ENCODE measurements around the gene KSR1. TPM values are rescaled to one million over a fixed set of nuclear protein-coding genes. Genes with fewer than 3 reads are reported as not detected.

The KSR1 gene
- total and polyA plus RNA-seq, 2 of the 4 experiments (the other 2 are of a cell fraction) = 12.5 to 21.9 TPM

- H3K79me1 ChIP-seq (ENCODE audit: low read depth in 1 of 2, low read length in 2 of 2) = peaks cover 48 to 88% of the 10 kb centered on the region in 2 experiments
- H3K4me2 ChIP-seq (ENCODE audit: low read depth, low read length) = no peak overlapping the region
- H3K9me3 ChIP-seq (ENCODE audit: control insufficient read depth, insufficient read depth, low read length) = no peaks in the 10 kb centered on the region
- H3K18ac ChIP-seq (ENCODE audit: low read depth, low read length) = no peak overlapping the region
- H3K27me3 ChIP-seq (ENCODE audit: control insufficient read depth, insufficient read depth, low read length) = no peaks in the 10 kb centered on the region
- H3K56ac ChIP-seq (ENCODE audit: extremely low read depth, insufficient read depth, low read length) = no peak overlapping the region
- intact Hi-C loops (cut with micrococcal nuclease) (no loop called here), in situ Hi-C loops (cut with MboI; ENCODE audit: low sequenced_read_pairs) (loop anchor here (25.0 kb wide), 1 partner anchor 801 kb away; the partner anchor contains the start of genes IFT20 and TNFAIP1), dilution Hi-C loops (cut with HindIII; ENCODE audit: low sequenced_read_pairs, unreplicated experiment) (no loop called here)
- no peak overlapping the region for H2AFZ ChIP-seq (replicated peaks; ENCODE audit: low read length, poor library complexity)
- no peak overlapping the region for H3K4me3 ChIP-seq (ENCODE audit: insufficient read depth, low read depth, low read length)
- no peak for TF ChIP-seq MAFK (IDR thresholded peaks at IDR 0.05; ENCODE audit: low read depth, low read length)
- no peak for TF ChIP-seq NFE2L2 (IDR thresholded peaks at IDR 0.05; ENCODE audit: low read depth, low read length)
- no peak for TF ChIP-seq MAZ (IDR thresholded peaks at IDR 0.05; ENCODE audit: borderline replicate concordance, low read depth, low read length)
- no peak for TF ChIP-seq ELK1 (IDR thresholded peaks at IDR 0.05; ENCODE audit: borderline replicate concordance, low read depth, low read length)
- no peak for TF ChIP-seq POLR2A (IDR thresholded peaks at IDR 0.05; ENCODE audit: low read depth, low read length)
- no peak for TF ChIP-seq RCOR1 (IDR thresholded peaks at IDR 0.05; ENCODE audit: insufficient replicate concordance, low read length)
- no peak for TF ChIP-seq RAD21 (IDR thresholded peaks at IDR 0.05; ENCODE audit: low read length)
- TF ChIP-seq RFX5 (IDR thresholded peaks at IDR 0.05; ENCODE audit: low read depth, low read length) = no peak
- no peak for TF ChIP-seq CTCF (conservative IDR thresholded peaks at IDR 0.05; ENCODE audit: low read depth, low read length)
- peak overlapping the region; percentile 76 to 94; a peak in 2 of 4 replicates for H4K8ac ChIP-seq (ENCODE audit: low read depth in 2 of 2, low read length in 2 of 2)
- H3K9ac ChIP-seq (ENCODE audit: low read depth, low read length) = no peak overlapping the region
- H2BK15ac ChIP-seq (ENCODE audit: low read depth, low read length) = peak overlapping the region; percentile 85; the same call in 2 of the 3 replicates
- POLR2A ChIA-PET (ENCODE audit: unreplicated experiment) = no interaction called here
- WGBS, 2 experiments (ENCODE audit: extremely low coverage in 2 of 2, insufficient read length in 1 of 2) = no CpG with 5 or more reads among the region's 3 CpGs
- peak overlapping the region; percentile 99 for H2BK120ac ChIP-seq (ENCODE audit: low read depth, low read length)
- no peak overlapping the region for H2AK9ac ChIP-seq (replicated peaks; ENCODE audit: low read depth, low read length, poor library complexity)
- peaks cover 72% of the 10 kb centered on the region for H3K4me1 ChIP-seq (ENCODE audit: control insufficient read depth, insufficient read depth, low read length)
- H3K9me1 ChIP-seq (ENCODE audit: insufficient read depth, low read length) = peaks cover 76% of the 10 kb centered on the region
- H4K20me1 ChIP-seq (ENCODE audit: insufficient read depth, low read length) = peaks cover 28% of the 10 kb centered on the region
- peak overlapping the region; percentile 65; the same call in 1 of the 2 replicates for H2AK5ac ChIP-seq (ENCODE audit: low read depth, low read length)
- H2BK5ac ChIP-seq (ENCODE audit: low read depth, low read length, poor library complexity, severe bottlenecking) = peak overlapping the region; percentile 6
- no TSS peak for BruUV-seq (replicated peaks)
- no peak overlapping the region for H4K5ac ChIP-seq (ENCODE audit: low read depth, low read length)
- DNase-seq = no peak
- peak overlapping the region; percentile 27 for H3K23ac ChIP-seq (ENCODE audit: low read depth, low read length)
- H3K27ac ChIP-seq (ENCODE audit: insufficient read depth, low read length) = no peak overlapping the region; the same call in 1 of the 2 replicates
- no peaks in the 10 kb centered on the region for H3K36me3 ChIP-seq (ENCODE audit: control insufficient read depth, insufficient read depth, low read length)
- H3K4ac ChIP-seq (ENCODE audit: low read depth, low read length) = peak overlapping the region; percentile 99
- no peak for ATAC-seq (ENCODE audit: low read depth)
- peak overlapping the region; percentile 61 for H3K14ac ChIP-seq (replicated peaks; ENCODE audit: low read depth, low read length)
- peak overlapping the region; percentile 74 for H4K91ac ChIP-seq (ENCODE audit: insufficient read depth, low read depth, low read length)
- CTCF ChIA-PET = no interaction called here
- peak overlapping the region; percentile 99 for H2BK20ac ChIP-seq (ENCODE audit: low read depth, low read length)
Observed at GRCh38 chr17:27536781-27537180, 80.5 kb downstream of the KSR1 start.
